COLO668 (cell line): ENCODE data around the gene SBNO2.

ENCODE experiments used
- DNase-seq: peaks from one replicate; lab custom pipeline; 2025; ENCODE audit not compliant: unreplicated experiment; lab: John Stamatoyannopoulos, UW

SBNO2 gene

GRCh38 chr19:1091544-1092175, 82.4 kb downstream of the SBNO2 start:
- no peak for DNase-seq

- no peak for DNase-seq
Measured at GRCh38 chr19:1090731-1091543, 83.1 kb downstream of the SBNO2 start.

- no peak for DNase-seq
Measured at GRCh38 chr19:1089891-1090290, 84.2 kb downstream of the SBNO2 start.

GRCh38 chr19:1089126-1089771, 84.8 kb downstream of the SBNO2 start:
- DNase-seq = no peak

GRCh38 chr19:1088416-1089010, 85.6 kb downstream of the SBNO2 start:
- DNase-seq = no peak

- DNase-seq = no peak
Measured at GRCh38 chr19:1087813-1088415, 86.2 kb downstream of the SBNO2 start.

- DNase-seq = no peak
Measured at GRCh38 chr19:1086613-1087012, 87.5 kb downstream of the SBNO2 start.

GRCh38 chr19:1085676-1086442, 88.2 kb downstream of the SBNO2 start:
- DNase-seq = no peak

GRCh38 chr19:1085053-1085658, 88.9 kb downstream of the SBNO2 start:
- no peak for DNase-seq

- peak; percentile 79 for DNase-seq
Measured at GRCh38 chr19:1084024-1084868, 89.8 kb downstream of the SBNO2 start.

- DNase-seq = peak; percentile 49
Measured at GRCh38 chr19:1082928-1083816, 90.9 kb downstream of the SBNO2 start.

- DNase-seq = peak; percentile 97
Measured at GRCh38 chr19:1082165-1082927, 91.7 kb downstream of the SBNO2 start.

- peak; percentile 55 for DNase-seq
Measured at GRCh38 chr19:1081301-1082164, 92.5 kb downstream of the SBNO2 start.

GRCh38 chr19:1080360-1081161, 93.5 kb downstream of the SBNO2 start:
- DNase-seq = no peak

- DNase-seq = no peak
Measured at GRCh38 chr19:1079566-1080111, 94.4 kb downstream of the SBNO2 start.
